Duodenal mucosa (tissue), 2 donors: Measurements from ENCODE around the gene ILDR2.
"Not testable (repeated sequence)": the region's sequence is repeated elsewhere in the genome, so short reads cannot be mapped to it uniquely, and the experiment has no call there.

Experiments
- H3K27ac ChIP-seq: one replicate; pipeline ENCODE4 v1.7.0; 2013; ENCODE audit warnings: low read depth, low read length
- H3K27me3 ChIP-seq, 2 donors: one replicate each; pipeline ENCODE4 v1.7.0; 2013; ENCODE audit warnings: low read length in 2 of 2, control low read depth in 1 of 2; ENCODE audit not compliant: insufficient read depth in 2 of 2, control insufficient read depth in 1 of 2
- H3K36me3 ChIP-seq, 2 donors: one replicate each; pipeline ENCODE4 v1.7.0; 2013; ENCODE audit warnings: low read length in 2 of 2, control low read depth in 1 of 2; ENCODE audit not compliant: insufficient read depth in 2 of 2, control insufficient read depth in 1 of 2
- H3K4me1 ChIP-seq, 2 donors: one replicate each; pipeline ENCODE4 v1.7.0; 2013; ENCODE audit warnings: low read length in 2 of 2, control low read depth in 1 of 2; ENCODE audit not compliant: insufficient read depth in 2 of 2, control insufficient read depth in 1 of 2
- H3K4me3 ChIP-seq, 2 donors: one replicate each; pipeline ENCODE4 v1.7.0; 2013; ENCODE audit warnings: low read length in 2 of 2, low read depth in 1 of 2
- H3K9ac ChIP-seq, 2 donors: one replicate each; pipeline ENCODE4 v1.7.0; 2013; ENCODE audit warnings: low read length in 2 of 2, low read depth in 1 of 2
- H3K9me3 ChIP-seq, 2 donors: one replicate each; pipeline ENCODE4 v1.7.0; 2013; ENCODE audit warnings: low read length in 2 of 2, control low read depth in 1 of 2; ENCODE audit not compliant: control insufficient read depth in 1 of 2

Gene ILDR2

DNA sequence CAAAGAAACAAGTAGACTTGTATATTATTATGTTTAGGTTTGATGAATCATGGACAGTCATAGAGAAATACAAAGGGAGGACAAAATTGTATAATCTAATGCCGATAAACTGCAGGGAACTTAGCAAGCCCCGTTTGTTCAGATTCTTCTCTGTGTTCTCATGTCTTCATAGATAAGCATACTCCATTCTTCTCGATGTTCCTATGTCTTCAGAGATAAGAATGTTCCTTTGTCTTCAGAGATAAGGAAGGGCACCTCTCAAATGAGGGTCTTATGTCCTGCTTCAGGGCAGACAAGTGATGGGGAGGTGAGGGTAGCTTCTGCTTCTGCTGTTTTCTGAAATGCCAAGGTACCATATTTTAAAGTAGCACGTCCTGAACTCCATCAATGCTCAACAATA lies 79.6 kb downstream of the ILDR2 start:
- no peak overlapping the region for H3K27ac ChIP-seq
- H3K4me1 ChIP-seq = no peaks in the 10 kb centered on the region
- peaks cover 3 to 5% of the 10 kb centered on the region in 2 donors for H3K9me3 ChIP-seq
- no peak overlapping the region for H3K4me3 ChIP-seq
- H3K9ac ChIP-seq = no peak overlapping the region
- H3K36me3 ChIP-seq = no peaks in the 10 kb centered on the region
- H3K27me3 ChIP-seq = peaks cover 0 to 6% of the 10 kb centered on the region in 2 donors

DNA sequence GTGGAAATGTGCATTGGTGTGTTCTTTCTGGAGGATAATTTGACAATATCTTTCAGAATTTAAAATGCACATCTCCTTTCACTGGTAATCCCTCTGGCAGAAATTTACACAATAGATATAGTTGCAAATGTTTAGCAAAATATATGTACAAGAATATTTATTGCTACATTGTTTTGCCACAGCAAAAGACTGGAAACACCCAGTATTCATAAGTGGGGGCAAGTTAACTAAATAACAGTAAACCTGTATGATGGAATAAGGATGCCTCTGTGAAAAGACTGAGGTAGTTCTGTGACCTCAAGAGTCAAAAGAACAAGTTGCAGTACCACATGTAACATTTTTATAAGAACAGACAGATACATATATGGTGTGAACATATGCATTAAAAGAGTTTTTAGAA lies 85.6 kb downstream of the ILDR2 start:
- Histone ChIP-seq H3K4me3 (no peak overlapping the region), H3K36me3 (no peaks in the 10 kb centered on the region), H3K27ac (no peak overlapping the region), H3K4me1 (no peaks in the 10 kb centered on the region), H3K9ac (no peak overlapping the region), H3K9me3 (no peaks in the 10 kb centered on the region), H3K27me3 (peaks cover 5 to 14% of the 10 kb centered on the region in 2 donors)

DNA sequence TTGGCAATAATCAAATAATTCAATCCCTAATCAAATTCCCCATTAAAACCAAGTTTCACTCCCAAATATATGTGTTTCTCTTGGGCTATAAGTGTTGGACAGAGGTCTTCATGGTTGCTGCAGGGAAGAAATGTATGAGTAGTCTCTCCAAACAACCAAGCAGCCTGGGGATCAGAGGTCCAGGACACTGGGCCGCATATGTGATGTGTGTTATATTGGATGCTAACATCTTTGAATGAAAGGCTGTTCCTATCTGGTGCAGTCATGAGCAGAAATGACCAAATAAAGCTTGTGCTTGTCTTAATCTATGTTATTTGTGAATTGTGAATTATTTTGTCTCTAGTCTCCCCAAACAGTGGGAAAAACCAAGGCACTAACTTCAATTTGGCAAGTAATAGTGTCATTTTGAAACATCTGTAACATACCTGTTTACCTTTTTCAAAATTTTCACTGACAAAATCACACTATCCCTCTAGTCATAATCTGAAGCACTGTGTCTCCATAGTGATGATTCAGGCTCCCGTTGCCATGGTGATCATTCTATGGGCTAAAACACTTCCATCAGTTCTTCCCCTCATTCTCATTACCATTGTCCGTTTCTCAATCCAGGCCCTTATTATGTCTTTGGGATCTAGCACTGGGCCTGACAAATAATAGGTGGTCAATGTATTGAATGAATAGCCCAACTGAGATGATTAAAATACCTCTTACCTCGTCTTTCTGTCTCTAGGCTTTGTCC lies 86.8 kb downstream of the ILDR2 start:
- Histone ChIP-seq H3K27me3 (peaks cover 15 to 27% of the 10 kb centered on the region in 2 donors), H3K36me3 (no peaks in the 10 kb centered on the region), H3K4me3 (no peak overlapping the region), H3K9me3 (no peaks in the 10 kb centered on the region), H3K27ac (no peak overlapping the region), H3K4me1 (peaks cover 0 to 5% of the 10 kb centered on the region in 2 donors), H3K9ac (no peak overlapping the region)

DNA sequence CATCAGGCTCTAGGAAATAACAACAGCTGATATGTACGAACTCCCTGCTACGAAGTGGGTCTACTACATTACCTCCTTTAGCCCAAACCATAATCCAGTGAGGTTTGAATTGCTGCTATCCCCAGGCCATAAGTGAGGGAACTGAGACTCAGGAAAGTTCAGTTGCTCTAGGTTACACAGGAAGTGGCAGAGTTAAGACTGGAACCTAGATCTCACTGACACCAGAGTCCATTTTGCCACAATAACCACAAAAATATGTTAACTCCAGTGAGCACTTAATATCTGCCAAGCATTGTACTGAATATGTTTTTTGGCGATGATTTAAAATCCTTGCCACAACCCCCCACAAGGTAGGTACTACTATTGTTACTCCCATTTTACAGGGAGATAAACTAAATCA lies 90.4 kb downstream of the ILDR2 start:
- Histone ChIP-seq H3K4me1 (peaks cover 0 to 5% of the 10 kb centered on the region in 2 donors), H3K9me3 (no peaks in the 10 kb centered on the region), H3K27me3 (peaks cover 16 to 23% of the 10 kb centered on the region in 2 donors), H3K36me3 (no peaks in the 10 kb centered on the region), H3K9ac (no peak overlapping the region), H3K27ac (no peak overlapping the region), H3K4me3 (no peak overlapping the region)

DNA sequence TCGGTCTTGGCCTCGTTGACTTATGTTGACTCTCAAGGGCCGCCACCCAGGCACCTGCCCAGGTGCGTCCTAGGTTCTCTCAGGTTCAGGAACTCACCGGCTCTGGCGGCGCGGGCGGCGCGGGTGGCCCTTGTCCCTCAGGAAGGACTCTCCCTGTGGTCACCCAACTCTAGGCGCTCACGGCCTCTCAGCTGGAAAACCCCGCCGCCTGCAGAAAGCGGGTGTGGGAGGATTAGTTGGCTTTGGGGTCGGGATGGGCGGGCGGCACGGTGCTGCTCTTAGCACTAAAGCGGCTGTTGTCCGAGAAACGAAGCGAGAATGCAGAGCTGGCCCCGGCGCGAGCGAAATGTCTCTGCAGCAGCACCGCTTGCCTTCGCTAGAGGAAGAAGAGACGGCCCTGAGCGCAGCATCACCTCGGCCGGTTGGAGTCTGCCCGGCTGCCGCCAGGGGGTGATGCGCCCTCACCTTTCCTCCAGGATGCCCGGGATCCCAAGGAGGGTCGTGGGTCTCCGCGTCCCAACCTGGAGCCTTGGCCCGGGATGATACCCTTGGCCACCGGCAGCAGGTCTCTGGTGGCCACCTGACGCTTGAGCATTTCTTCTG lies 91.2 kb downstream of the ILDR2 start:
- Histone ChIP-seq H3K27me3 (peaks cover 16 to 23% of the 10 kb centered on the region in 2 donors), H3K27ac (no peak overlapping the region), H3K4me3 (peak overlapping the region in 1 of 2 donors; percentile 45), H3K36me3 (no peaks in the 10 kb centered on the region), H3K9ac (no peak overlapping the region), H3K4me1 (peaks cover 0 to 5% of the 10 kb centered on the region in 2 donors), H3K9me3 (no peaks in the 10 kb centered on the region)

DNA sequence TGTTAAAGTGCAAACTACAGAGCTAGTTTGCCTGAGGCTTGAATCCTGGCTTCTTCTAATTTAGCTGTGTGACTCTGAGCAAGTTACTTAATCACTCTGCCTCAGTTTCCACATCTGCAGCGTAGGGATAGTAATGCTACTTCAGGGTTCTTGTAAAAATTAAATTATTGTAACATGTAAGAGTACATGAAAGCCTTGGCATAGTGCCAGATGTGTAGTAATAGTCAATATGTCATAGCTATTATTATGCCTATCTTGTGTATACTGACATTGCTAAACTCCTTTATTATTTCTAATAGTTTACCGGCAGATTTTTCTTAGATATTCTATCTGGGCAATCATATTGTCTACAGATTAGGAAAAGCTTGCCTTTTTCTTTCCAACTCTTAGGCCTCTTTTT lies 92.4 kb downstream of the ILDR2 start:
- Histone ChIP-seq H3K4me1 (peaks cover 0 to 5% of the 10 kb centered on the region in 2 donors), H3K36me3 (no peaks in the 10 kb centered on the region), H3K27me3 (peaks cover 16 to 23% of the 10 kb centered on the region in 2 donors), H3K4me3 (no peak overlapping the region), H3K9me3 (no peaks in the 10 kb centered on the region), H3K9ac (no peak overlapping the region), H3K27ac (no peak overlapping the region)

DNA sequence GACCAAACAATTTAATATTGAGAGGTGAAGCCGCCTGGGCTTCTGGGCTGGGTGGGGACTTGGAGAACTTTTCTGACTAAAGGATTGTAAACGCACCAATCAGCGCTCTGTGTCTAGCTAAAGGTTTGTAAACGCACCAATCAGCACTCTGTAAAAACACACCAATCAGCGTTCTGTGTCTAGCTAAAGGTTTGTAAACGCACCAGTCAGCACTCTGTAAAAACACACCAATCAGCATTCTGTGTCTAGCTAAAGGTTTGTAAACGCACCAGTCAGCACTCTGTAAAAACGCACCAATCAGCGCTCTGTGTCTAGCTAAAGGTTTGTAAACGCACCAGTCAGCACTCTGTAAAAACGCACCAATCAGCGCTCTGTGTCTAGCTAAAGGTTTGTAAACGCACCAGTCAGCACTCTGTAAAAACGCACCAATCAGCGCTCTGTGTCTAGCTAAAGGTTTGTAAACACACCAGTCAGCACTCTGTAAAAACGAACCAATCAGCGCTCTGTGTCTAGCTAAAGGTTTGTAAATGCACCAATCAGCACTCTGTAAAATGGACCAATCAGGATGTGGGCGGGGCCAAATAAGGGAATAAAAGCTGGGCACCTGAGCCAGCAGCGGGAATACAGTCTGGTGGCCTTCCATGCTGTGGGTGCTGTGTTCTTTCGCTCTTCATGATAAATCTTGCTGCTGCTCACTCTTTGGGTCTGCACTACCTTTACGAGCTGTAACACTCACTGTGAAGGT lies 97.0 kb downstream of the ILDR2 start:
- H3K4me1 ChIP-seq = peaks cover 18% of the 10 kb centered on the region in 2 donors
- not testable (repeated sequence) for H3K9ac ChIP-seq, H3K27me3 ChIP-seq, H3K27ac ChIP-seq, H3K4me3 ChIP-seq, H3K9me3 ChIP-seq, H3K36me3 ChIP-seq

DNA sequence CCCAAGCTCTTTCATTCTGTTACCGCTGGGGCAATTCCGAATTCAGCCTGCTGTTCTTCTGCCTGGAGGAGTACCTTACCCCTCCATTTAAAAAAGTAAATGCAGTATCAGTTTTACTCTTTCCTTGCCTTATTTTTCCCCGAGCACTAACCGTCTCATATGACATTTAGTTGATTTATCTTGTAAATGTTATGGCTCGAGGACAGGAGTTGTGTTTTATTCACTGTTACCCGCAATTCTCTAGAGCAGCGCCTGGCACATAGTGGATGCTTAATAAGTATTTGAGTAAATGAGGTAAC lies 98.9 kb downstream of the ILDR2 start:
- H3K27me3 ChIP-seq = no peaks in the 10 kb centered on the region
- H3K36me3 ChIP-seq = no peaks in the 10 kb centered on the region
- no peak overlapping the region for H3K27ac ChIP-seq
- peaks cover 18% of the 10 kb centered on the region in 2 donors for H3K4me1 ChIP-seq
- peak overlapping the region; percentile 55 to 74 for H3K9ac ChIP-seq
- no peaks in the 10 kb centered on the region for H3K9me3 ChIP-seq
- peak overlapping the region; percentile 68 to 91 for H3K4me3 ChIP-seq

DNA sequence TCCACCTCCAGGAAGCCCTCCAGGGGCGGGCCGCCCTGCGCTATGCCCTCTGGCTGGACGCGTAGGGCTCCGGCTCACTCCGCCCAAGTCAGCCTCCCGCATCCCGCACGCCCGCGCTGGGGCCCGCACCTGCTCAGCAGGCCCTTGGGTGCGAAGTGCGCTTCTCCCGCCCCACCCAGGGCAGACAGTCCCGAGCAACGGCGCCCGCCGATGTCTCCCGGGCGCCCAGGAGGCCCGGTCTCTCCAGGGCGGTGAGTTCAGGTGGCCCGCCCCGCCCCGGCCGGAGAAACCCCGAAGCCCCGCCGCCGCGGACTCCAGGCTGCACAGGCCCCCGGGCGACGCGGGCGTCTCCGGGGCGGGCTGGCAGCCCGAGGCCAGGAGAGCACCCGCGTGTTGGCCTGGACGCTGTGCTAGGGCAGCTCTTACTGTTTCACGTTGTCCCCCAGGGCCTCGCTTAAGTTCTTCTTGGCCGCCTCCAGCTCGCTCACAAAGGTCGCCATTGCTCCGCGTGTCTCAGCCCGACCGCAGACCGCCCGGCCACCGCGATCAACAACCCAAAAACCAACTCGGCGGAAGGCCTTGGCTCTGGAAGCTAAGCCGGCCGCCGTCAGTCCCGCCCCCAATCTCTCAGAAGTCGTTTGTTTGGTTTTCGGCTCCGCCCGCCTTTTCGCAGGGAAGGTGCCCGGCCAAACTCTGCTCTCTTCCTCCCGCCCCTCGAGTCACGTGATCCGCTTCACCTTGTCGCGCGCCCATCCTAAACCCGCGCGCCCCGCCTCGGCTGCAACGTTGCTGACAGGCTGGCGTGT lies 99.4 kb downstream of the ILDR2 start, which contains the start of gene TADA1:
TSS of gene TADA1 (minus strand) at position 531 of the 806 bp plus-strand sequence. CDS start at position 500, 31 bp downstream.
- H3K9ac ChIP-seq = peak within 1 kb of the TSS; percentile 59 to 83
- peak within 1 kb of the TSS; percentile 92 for H3K27ac ChIP-seq
- no peaks in the 10 kb centered on the region for H3K36me3 ChIP-seq
- peaks cover 18% of the 10 kb centered on the region in 2 donors for H3K4me1 ChIP-seq
- H3K9me3 ChIP-seq = no peaks in the 10 kb centered on the region
- H3K27me3 ChIP-seq = no peaks in the 10 kb centered on the region
- H3K4me3 ChIP-seq = peak within 1 kb of the TSS; percentile 68 to 91
